ENCODE measurements around the gene TOR1B.

The TOR1B gene

GRCh38 chr9:129813661-129814060, 10.7 kb downstream of the TOR1B start:
- no peak overlapping the region for H3K4me3 ChIP-seq (ENCODE audit: low read depth, low read length)

- H3K4me3 ChIP-seq (ENCODE audit: low read depth, low read length) = no peak overlapping the region
Measured at GRCh38 chr9:129814432-129815223, 11.6 kb downstream of the TOR1B start.

- no peak overlapping the region for H3K4me3 ChIP-seq (ENCODE audit: low read depth, low read length)
Measured at GRCh38 chr9:129815278-129815677, 12.3 kb downstream of the TOR1B start.

GRCh38 chr9:129816501-129817435, 13.8 kb downstream of the TOR1B start:
- H3K4me3 ChIP-seq (ENCODE audit: low read depth, low read length) = no peak overlapping the region

- H3K4me3 ChIP-seq (ENCODE audit: low read depth, low read length) = peak overlapping the region; percentile 86
Measured at GRCh38 chr9:129822898-129823541, 20.0 kb downstream of the TOR1B start.

- H3K4me3 ChIP-seq (ENCODE audit: low read depth, low read length) = peak overlapping the region; percentile 86
Measured at GRCh38 chr9:129823542-129823934, 20.6 kb downstream of the TOR1B start.

GRCh38 chr9:129823935-129824601, 21.1 kb downstream of the TOR1B start, which contains the start of gene TOR1A:
Gene TOR1A, minus strand, starts transcription at chr9:129824136. Its CDS starts 51 bp downstream, at chr9:129824085.
- H3K4me3 ChIP-seq (ENCODE audit: low read depth, low read length) = peak within 1 kb of the TSS; percentile 86

GRCh38 chr9:129826344-129826743, 23.4 kb downstream of the TOR1B start:
- H3K4me3 ChIP-seq (ENCODE audit: low read depth, low read length) = no peak overlapping the region

- H3K4me3 ChIP-seq (ENCODE audit: low read depth, low read length) = no peak overlapping the region
Measured at GRCh38 chr9:129826759-129827158, 23.8 kb downstream of the TOR1B start.

GRCh38 chr9:129828051-129828450, 25.1 kb downstream of the TOR1B start:
- no peak overlapping the region for H3K4me3 ChIP-seq (ENCODE audit: low read depth, low read length)

- H3K4me3 ChIP-seq (ENCODE audit: low read depth, low read length) = no peak overlapping the region
Measured at GRCh38 chr9:129828969-129829368, 26.0 kb downstream of the TOR1B start.

- no peak overlapping the region for H3K4me3 ChIP-seq (ENCODE audit: low read depth, low read length)
Measured at GRCh38 chr9:129832982-129833381, 30.0 kb downstream of the TOR1B start.

GRCh38 chr9:129834489-129835127, 31.6 kb downstream of the TOR1B start:
- H3K4me3 ChIP-seq (ENCODE audit: low read depth, low read length) = peak overlapping the region; percentile 99

GRCh38 chr9:129835128-129835859, 32.3 kb downstream of the TOR1B start, which contains the start of the genes C9orf78 and USP20:
Gene C9orf78, minus strand, starts transcription at chr9:129835275. Its CDS starts 54 bp downstream, at chr9:129835221.
Gene USP20, plus strand, starts transcription at chr9:129835458. Its CDS starts 17,098 bp downstream, at chr9:129852556.
- peak within 1 kb of the TSS; percentile 99 for H3K4me3 ChIP-seq (ENCODE audit: low read depth, low read length)

GRCh38 chr9:129835860-129836223, 32.9 kb downstream of the TOR1B start:
- H3K4me3 ChIP-seq (ENCODE audit: low read depth, low read length) = peak overlapping the region; percentile 72

GRCh38 chr9:129836311-129837007, 33.5 kb downstream of the TOR1B start:
- peak overlapping the region; percentile 72 for H3K4me3 ChIP-seq (ENCODE audit: low read depth, low read length)

GRCh38 chr9:129838707-129839259, 35.8 kb downstream of the TOR1B start:
- no peak overlapping the region for H3K4me3 ChIP-seq (ENCODE audit: low read depth, low read length)

GRCh38 chr9:129839324-129840023, 36.5 kb downstream of the TOR1B start:
- H3K4me3 ChIP-seq (ENCODE audit: low read depth, low read length) = no peak overlapping the region

All from iPS-11a (cell line).